Gastroesophageal sphincter (tissue), 4 donors: Measurements from ENCODE around the gene TPD52L2. TPM values are rescaled to one million over a fixed set of nuclear protein-coding genes. Genes with fewer than 3 reads are reported as not detected.

Source experiments
- ATAC-seq: fragments of 150-250 bp; one replicate; pipeline ENCODE4 v1.9.1; 2016; ENCODE audit warnings: mild to moderate bottlenecking, moderate library complexity
- H3K27ac ChIP-seq, 4 donors: fragments of 200-600 bp; sonication (generic) in 3 of 4; 1 replicate in 3 of 4; 2 replicates in 1 of 4; pipeline ENCODE4 v1.5.1; 2016 to 2019
- H3K27me3 ChIP-seq: fragments of 200-600 bp; sonication (generic); one replicate; pipeline ENCODE4 v1.5.1; 2019
- H3K36me3 ChIP-seq, 2 donors: fragments of 200-600 bp; sonication (generic); one replicate each; pipeline ENCODE4 v1.5.1; 2019; ENCODE audit warnings: control low read depth in 1 of 2
- H3K4me1 ChIP-seq, 3 donors: fragments of 200-600 bp; sonication (generic); 1 replicate in 2 of 3; 2 replicates in 1 of 3; pipeline ENCODE4 v1.5.1; 2016 to 2019; ENCODE audit warnings: control low read depth in 2 of 3
- H3K4me3 ChIP-seq, 2 donors: fragments of 200-600 bp; sonication (generic); one replicate each; pipeline ENCODE4 v1.5.1; 2019; ENCODE audit warnings: mild to moderate bottlenecking in 1 of 2, moderate library complexity in 1 of 2
- H3K9me3 ChIP-seq, 3 donors: fragments of 200-600 bp; sonication (generic); one replicate each; pipeline ENCODE4 v1.5.1; 2017 to 2019; ENCODE audit warnings: control low read depth in 2 of 3
- CTCF ChIP-seq, 4 experiments: fragments of 200-600 bp in 2 of 4; fragments of 450-650 bp in 2 of 4; sonication (generic) in 1 of 4; IDR thresholded peaks; one replicate each; pipeline ENCODE4 v1.5.1; 2017 to 2019; ENCODE audit warnings: antibody characterized with exemption in 4 of 4, mild to moderate bottlenecking in 2 of 4, moderate library complexity in 2 of 4
- EP300 ChIP-seq: sonication (generic); formaldehyde crosslinking; IDR thresholded peaks from one replicate; pipeline ENCODE4 v1.6.1; 2017; ENCODE audit warnings: antibody characterized with exemption, mild to moderate bottlenecking
- POLR2A ChIP-seq, 2 donors: fragments of 450-650 bp; IDR thresholded peaks; one replicate each; pipeline ENCODE4 v1.6.1; 2017; ENCODE audit warnings: antibody characterized with exemption in 2 of 2, mild to moderate bottlenecking in 2 of 2, moderate library complexity in 1 of 2
- POLR2AphosphoS5 ChIP-seq: sonication (generic); formaldehyde crosslinking; IDR thresholded peaks from one replicate; pipeline ENCODE4 v1.6.1; 2017; ENCODE audit warnings: antibody characterized with exemption
- WGBS, 2 donors: methylation state at CpG; one replicate each; pipeline ENCODE4 v1.1.5; 2018; ENCODE audit warnings: low coverage in 1 of 2; 5-methylcytosine and 5-hydroxymethylcytosine counted together
- total RNA-seq, 4 donors: library from RNA; depleted of rRNA; stranded (reverse); fragments of >200 nt; gene quantifications; one replicate each; pipeline ENCODE4 v1.1.0, GENCODE V29; 2016

The TPD52L2 gene
- total RNA-seq: 100 to 1,000 TPM; 136 to 157 (median 145) TPM

GRCh38 chr20:63864978-63865640 is at the start of gene TPD52L2:
TSS of gene TPD52L2 (plus strand) at chr20:63865270. CDS start at chr20:63865366, 96 bp downstream.
- 0% methylated on average over 1 to 7 of the region's 68 CpGs for WGBS, 2 donors
- Histone ChIP-seq H3K9me3 (no peaks in the 10 kb centered on the region), H3K4me3 (peak within 1 kb of the TSS; percentile 71 to 95), H3K36me3 (peaks cover 0 to 44% of the 10 kb centered on the region in 2 donors), H3K27me3 (no peaks in the 10 kb centered on the region), H3K27ac (peak within 1 kb of the TSS; percentile 86 to 99 (median 96)), H3K4me1 (peaks cover 0 to 55% (median 19%) of the 10 kb centered on the region in 3 donors)
- ATAC-seq: peak; percentile 93
- TF ChIP-seq CTCF (IDR thresholded peaks at IDR 0.05) (no peak), POLR2AphosphoS5 (peak; percentile 94), POLR2A (IDR thresholded peaks at IDR 0.05) (peak; percentile 94 to 96), EP300 (no peak)

GRCh38 chr20:63815615-63816253 is 49.3 kb upstream of the TPD52L2 start:
- Histone ChIP-seq H3K4me1 (peaks cover 0 to 22% (median 2%) of the 10 kb centered on the region in 3 donors), H3K4me3 (no peak overlapping the region), H3K27ac (no peak overlapping the region), H3K9me3 (no peaks in the 10 kb centered on the region), H3K36me3 (no peaks in the 10 kb centered on the region), H3K27me3 (no peaks in the 10 kb centered on the region)
- no peak for ATAC-seq
- WGBS, 2 donors: 69 to 85% methylated on average over 10 to 14 of the region's 14 CpGs
- TF ChIP-seq EP300 (no peak), CTCF (IDR thresholded peaks at IDR 0.05) (no peak), POLR2A (IDR thresholded peaks at IDR 0.05) (no peak), POLR2AphosphoS5 (no peak)

GRCh38 chr20:63819224-63819921 is 45.7 kb upstream of the TPD52L2 start:
- 45 to 52% methylated on average over 8 to 21 of the region's 24 CpGs for WGBS, 2 donors
- ATAC-seq: peak; percentile 39
- Histone ChIP-seq H3K27me3 (no peaks in the 10 kb centered on the region), H3K9me3 (no peaks in the 10 kb centered on the region), H3K4me3 (peak overlapping the region in 1 of 2 donors; percentile 7), H3K36me3 (no peaks in the 10 kb centered on the region), H3K4me1 (peaks cover 0 to 22% (median 2%) of the 10 kb centered on the region in 3 donors), H3K27ac (no peak overlapping the region)
- TF ChIP-seq POLR2AphosphoS5 (no peak), EP300 (no peak), CTCF (IDR thresholded peaks at IDR 0.05) (peak in 3 of 4 experiments; percentile 36 to 40 (median 38)), POLR2A (IDR thresholded peaks at IDR 0.05) (no peak)

GRCh38 chr20:63821811-63822210 is 43.3 kb upstream of the TPD52L2 start:
- TF ChIP-seq POLR2A (IDR thresholded peaks at IDR 0.05) (no peak), EP300 (no peak)
- H3K4me3 ChIP-seq: no peak overlapping the region
- peaks cover 0 to 7% (median 2%) of the 10 kb centered on the region in 3 donors for H3K4me1 ChIP-seq
- H3K36me3 ChIP-seq: no peaks in the 10 kb centered on the region
- H3K9me3 ChIP-seq: no peaks in the 10 kb centered on the region
- peaks cover under 1% of the 10 kb centered on the region for H3K27me3 ChIP-seq
- no peak for ATAC-seq
- no peak overlapping the region for H3K27ac ChIP-seq
- 84 to 90% methylated on average over 5 of the region's 8 CpGs for whole genome bisulfite sequencing, 2 donors

- H3K36me3 ChIP-seq: no peaks in the 10 kb centered on the region
- no peak for ATAC-seq
- H3K4me1 ChIP-seq: peaks cover 0 to 10% (median 2%) of the 10 kb centered on the region in 3 donors
- no peaks in the 10 kb centered on the region for H3K9me3 ChIP-seq
- peaks cover 3% of the 10 kb centered on the region for H3K27me3 ChIP-seq
- H3K4me3 ChIP-seq: no peak overlapping the region
- no peak overlapping the region for H3K27ac ChIP-seq
- TF ChIP-seq POLR2AphosphoS5 (no peak), CTCF (IDR thresholded peaks at IDR 0.05) (no peak), POLR2A (IDR thresholded peaks at IDR 0.05) (no peak), EP300 (no peak)
- WGBS, 2 donors: 82% methylated on average over 9 of the region's 15 CpGs; no CpG with 5 or more reads in 1 of the 2 donors
Measured at GRCh38 chr20:63822276-63822696, 42.8 kb upstream of the TPD52L2 start.
